Caco-2 (cell line): Measurements from ENCODE around the gene TNPO2. TPM values are rescaled to one million over a fixed set of nuclear protein-coding genes. Genes with fewer than 3 reads are reported as not detected.

Experiments used
- BruUV-seq: library from RNA; stranded (reverse); fragments of 400-500 nt; replicated peaks from 2 replicates; lab custom pipeline; 2021; lab: Mats Ljungman, UMichigan
- CTCF ChIA-PET: fragments of 300-600 bp; sonication (Branson Sonifier 250); formaldehyde crosslinking; loops from one replicate; lab custom pipeline; 2022; ENCODE audit warnings: antibody characterized with exemption; lab: Charles Lee
- POLR2A ChIA-PET: fragments of 300-600 bp; sonication (Branson Sonifier 250); formaldehyde crosslinking; loops from one replicate; lab custom pipeline; 2022; ENCODE audit warnings: antibody characterized with exemption; lab: Charles Lee
- DNase-seq, 2 experiments: peaks; one replicate each; pipeline versions ENCODE4 v3.0.0 to v3.0.0-alpha.2; 2020 to 2022
- H3K27me3 ChIP-seq: replicated peaks from 2 replicates; pipeline ENCODE4 v1.6.0; 2011; ENCODE audit warnings: low read length; ENCODE audit not compliant: control insufficient read depth, insufficient read depth
- H3K36me3 ChIP-seq: 2 replicates; pipeline ENCODE4 v1.5.1; 2011; ENCODE audit warnings: low read length; ENCODE audit not compliant: control insufficient read depth, insufficient read depth
- H3K4me1 ChIP-seq: fragments of 250-450 bp; sonication (Bioruptor Pico); 2 replicates; pipeline ENCODE4 v1.5.1; 2020; ENCODE audit warnings: mild to moderate bottlenecking
- H3K4me3 ChIP-seq: 2 replicates; pipeline ENCODE4 v1.5.1; 2011; ENCODE audit warnings: low read depth, mild to moderate bottlenecking, control low read depth, low read length
- H3K9me3 ChIP-seq: fragments of 250-450 bp; sonication (Bioruptor Pico); 2 replicates; pipeline ENCODE4 v1.5.1; 2020; ENCODE audit warnings: mild to moderate bottlenecking, moderate library complexity
- H3K27ac Mint-ChIP-seq: one replicate; pipeline ENCODE4 v1.8.0; 2022; ENCODE audit warnings: mixed read lengths; ENCODE audit not compliant: unreplicated experiment
- H3K27me3 Mint-ChIP-seq: one replicate; pipeline ENCODE4 v1.8.0; 2022; ENCODE audit warnings: mixed read lengths; ENCODE audit not compliant: insufficient read depth, unreplicated experiment
- H3K36me3 Mint-ChIP-seq: one replicate; pipeline ENCODE4 v1.8.0; 2022; ENCODE audit warnings: mild to moderate bottlenecking, mixed read lengths; ENCODE audit not compliant: insufficient read depth, unreplicated experiment
- H3K4me1 Mint-ChIP-seq: one replicate; pipeline ENCODE4 v1.8.0; 2022; ENCODE audit warnings: low read depth, mixed read lengths; ENCODE audit not compliant: unreplicated experiment
- H3K4me3 Mint-ChIP-seq: one replicate; pipeline ENCODE4 v1.8.0; 2022; ENCODE audit warnings: mild to moderate bottlenecking, moderate library complexity, mixed read lengths; ENCODE audit not compliant: unreplicated experiment
- H3K9me3 Mint-ChIP-seq: one replicate; pipeline ENCODE4 v1.8.0; 2022; ENCODE audit warnings: mixed read lengths; ENCODE audit not compliant: unreplicated experiment
- intact Hi-C: fragments of 100-400 bp; cut with micrococcal nuclease; formaldehyde crosslinking; loops from one replicate; pipeline ENCODE4 v1.10.0; 2022; ENCODE audit not compliant: unreplicated experiment
- total RNA-seq: library from RNA; stranded (reverse); gene quantifications from 2 replicates; pipeline ENCODE4 v1.2.3, GENCODE V29; 2022
- TF ChIP-seq, protein P1 (sequence below), 2 experiments: fragments of 200-600 bp in 1 of 2; IDR thresholded peaks; 1 replicate in 1 of 2; 2 replicates in 1 of 2; pipeline versions ENCODE4 v1.5.1 to v1.8.0; 2011 to 2022; ENCODE audit warnings: antibody characterized with exemption in 1 of 2, control low read depth in 1 of 2, inconsistent platforms in 1 of 2, low read depth in 1 of 2, low read length in 1 of 2, mild to moderate bottlenecking in 1 of 2, moderate library complexity in 1 of 2; ENCODE audit not compliant: insufficient read depth in 1 of 2, severe bottlenecking in 1 of 2, unreplicated experiment in 1 of 2

Gene TNPO2
- total RNA-seq, 1 experiment from 2014 or later, result 87.8 TPM

DNA sequence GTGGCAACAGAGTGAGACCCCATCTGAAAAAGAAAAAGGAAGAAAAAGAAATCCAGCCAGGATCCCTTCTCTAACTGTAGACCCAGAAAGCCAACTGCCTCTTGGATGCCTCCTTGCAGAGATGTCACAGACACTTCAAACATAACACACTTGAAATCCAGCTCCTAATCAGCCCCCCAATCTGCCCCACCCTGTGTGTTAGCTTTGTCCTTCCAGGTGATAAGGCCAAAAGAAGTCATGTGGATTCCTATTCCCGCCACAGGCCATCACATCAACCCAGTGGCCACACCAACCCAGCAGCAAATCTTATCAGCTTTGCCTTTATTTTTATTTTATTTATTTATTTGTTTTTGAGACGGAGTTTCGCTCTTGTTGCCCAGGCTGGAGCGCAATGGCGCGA, 36.0 kb upstream of the TNPO2 start:
- TF ChIP-seq, protein P1, sequence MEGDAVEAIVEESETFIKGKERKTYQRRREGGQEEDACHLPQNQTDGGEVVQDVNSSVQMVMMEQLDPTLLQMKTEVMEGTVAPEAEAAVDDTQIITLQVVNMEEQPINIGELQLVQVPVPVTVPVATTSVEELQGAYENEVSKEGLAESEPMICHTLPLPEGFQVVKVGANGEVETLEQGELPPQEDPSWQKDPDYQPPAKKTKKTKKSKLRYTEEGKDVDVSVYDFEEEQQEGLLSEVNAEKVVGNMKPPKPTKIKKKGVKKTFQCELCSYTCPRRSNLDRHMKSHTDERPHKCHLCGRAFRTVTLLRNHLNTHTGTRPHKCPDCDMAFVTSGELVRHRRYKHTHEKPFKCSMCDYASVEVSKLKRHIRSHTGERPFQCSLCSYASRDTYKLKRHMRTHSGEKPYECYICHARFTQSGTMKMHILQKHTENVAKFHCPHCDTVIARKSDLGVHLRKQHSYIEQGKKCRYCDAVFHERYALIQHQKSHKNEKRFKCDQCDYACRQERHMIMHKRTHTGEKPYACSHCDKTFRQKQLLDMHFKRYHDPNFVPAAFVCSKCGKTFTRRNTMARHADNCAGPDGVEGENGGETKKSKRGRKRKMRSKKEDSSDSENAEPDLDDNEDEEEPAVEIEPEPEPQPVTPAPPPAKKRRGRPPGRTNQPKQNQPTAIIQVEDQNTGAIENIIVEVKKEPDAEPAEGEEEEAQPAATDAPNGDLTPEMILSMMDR (IDR thresholded peaks at IDR 0.05; ENCODE audit: insufficient read depth in 1 of 2, low read depth in 1 of 2, low read length in 1 of 2, severe bottlenecking in 1 of 2, unreplicated experiment in 1 of 2), result no peak
- H3K27me3 Mint-ChIP-seq, result no peaks in the 10 kb centered on the region
- ChIA-PET POLR2A (no interaction called here), CTCF (interaction anchor here (0.6 to 1.8 kb wide), 7 partner anchors 12 to 131 kb away, joined by 3 to 15 read pairs (median 6); partner anchors contain the start of genes GCDH, GET3, JUNB and TRIR)
- no peaks in the 10 kb centered on the region for H3K9me3 Mint-ChIP-seq
- DNase-seq, result no peak
- no peaks in the 10 kb centered on the region; the same call in 1 of the 2 replicates for H3K4me1 ChIP-seq
- no peaks in the 10 kb centered on the region for H3K4me1 Mint-ChIP-seq
- peaks cover 18% of the 10 kb centered on the region for H3K36me3 Mint-ChIP-seq
- H3K9me3 ChIP-seq, result no peaks in the 10 kb centered on the region
- intact Hi-C loops, result loop anchor here (1.0 to 5.0 kb wide), 3 partner anchors 37 to 88 kb away; no protein-coding TSS in a partner anchor
- H3K4me3 Mint-ChIP-seq, result no peak overlapping the region
- no peak overlapping the region for H3K27ac Mint-ChIP-seq
- no TSS peak for BruUV-seq
- no peaks in the 10 kb centered on the region for H3K27me3 ChIP-seq
- H3K4me3 ChIP-seq, result no peak overlapping the region
- peaks cover 2% of the 10 kb centered on the region; the same call in 1 of the 2 replicates for H3K36me3 ChIP-seq

DNA sequence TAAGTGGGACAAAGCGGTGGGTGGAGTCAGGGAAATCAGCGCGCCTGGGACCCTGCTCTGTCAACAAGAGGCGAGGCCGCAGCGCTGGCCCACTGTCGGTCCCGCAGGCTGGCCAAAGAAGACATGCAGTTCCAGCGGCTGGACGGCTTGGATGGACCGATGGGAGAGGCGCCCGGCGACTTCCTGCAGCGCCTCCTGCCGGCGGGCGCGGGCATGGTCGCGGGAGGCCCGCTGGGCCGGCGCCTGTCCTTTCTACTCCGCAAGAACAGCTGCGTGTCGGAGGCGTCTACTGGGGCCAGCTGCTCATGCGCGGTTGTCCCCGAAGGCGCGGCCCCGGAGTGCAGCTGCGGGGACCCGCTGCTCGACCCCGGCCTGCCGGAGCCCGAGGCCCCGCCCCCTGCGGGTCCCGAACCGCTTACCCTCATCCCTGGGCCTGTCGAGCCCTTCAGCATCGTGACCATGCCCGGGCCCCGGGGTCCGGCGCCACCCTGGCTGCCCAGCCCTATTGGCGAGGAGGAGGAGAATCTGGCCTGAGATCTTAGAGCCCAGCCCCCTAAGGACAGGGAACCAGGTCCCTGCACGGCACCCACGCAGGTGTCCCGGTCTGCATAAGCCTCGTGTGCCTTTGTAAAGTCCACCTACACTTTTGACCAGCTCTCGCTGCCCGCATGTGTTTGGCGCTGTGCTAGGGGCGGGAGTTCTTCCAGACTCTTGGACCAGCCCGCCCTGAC, 34.0 kb upstream of the TNPO2 start:
- Histone ChIP-seq H3K4me3 (peak overlapping the region; percentile 4; the same call in 1 of the 2 replicates), H3K27me3 (no peaks in the 10 kb centered on the region), H3K9me3 (no peaks in the 10 kb centered on the region), H3K36me3 (no peaks in the 10 kb centered on the region), H3K4me1 (no peaks in the 10 kb centered on the region; the same call in 1 of the 2 replicates)
- Mint-ChIP-seq H3K4me1 (no peaks in the 10 kb centered on the region), H3K27ac (no peak overlapping the region), H3K9me3 (no peaks in the 10 kb centered on the region), H3K4me3 (peak overlapping the region; percentile 49), H3K27me3 (peaks cover 7% of the 10 kb centered on the region), H3K36me3 (peaks cover 13% of the 10 kb centered on the region)
- peak; percentile 59 to 79 for DNase-seq
- TF ChIP-seq, protein P1 (IDR thresholded peaks at IDR 0.05; ENCODE audit: insufficient read depth in 1 of 2, low read depth in 1 of 2, low read length in 1 of 2, severe bottlenecking in 1 of 2, unreplicated experiment in 1 of 2), result peak; percentile 74 to 80
- CTCF ChIA-PET, result interaction anchor here (0.6 to 1.4 kb wide), 8 partner anchors 11 to 1627 kb away, joined by 3 to 7 read pairs (median 4); partner anchors contain the start of gene GET3
- intact Hi-C loops, result no loop called here
- POLR2A ChIA-PET, result no interaction called here
- no TSS peak for BruUV-seq

DNA sequence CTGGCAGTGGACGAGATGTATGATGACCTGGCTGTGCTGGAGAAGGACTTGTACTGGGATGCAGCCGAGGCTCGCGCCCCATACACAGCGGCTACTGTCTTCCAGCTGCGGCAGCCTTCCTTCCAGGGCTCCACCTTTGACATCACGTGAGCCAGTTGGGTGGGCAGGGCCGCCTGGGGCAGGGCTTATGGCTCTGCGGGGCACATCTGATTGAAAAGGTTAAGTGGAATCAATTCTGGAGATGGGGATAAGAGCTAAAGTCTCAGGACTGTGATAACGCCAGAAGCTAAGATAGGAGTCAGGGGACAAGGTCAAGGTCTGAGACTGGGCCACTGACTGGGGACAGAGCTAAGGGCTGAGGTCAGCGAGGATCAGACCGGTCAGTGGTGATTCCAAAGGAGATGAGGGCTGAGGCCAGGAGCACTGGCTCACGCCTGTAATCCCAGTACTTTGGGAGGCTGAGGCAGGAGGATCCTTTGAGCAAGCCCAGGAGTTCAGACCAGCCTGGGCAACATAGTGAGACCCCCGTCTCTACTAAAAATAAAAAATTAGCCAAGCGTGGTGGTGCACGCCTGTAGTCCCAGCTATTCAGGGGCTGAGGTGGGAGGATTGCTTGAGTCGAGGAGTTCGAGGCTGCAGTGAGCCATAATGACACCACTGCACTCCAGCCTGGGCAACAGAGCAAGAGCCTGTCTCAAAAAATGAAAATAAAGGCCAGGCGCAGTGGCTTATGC, 32.6 kb upstream of the TNPO2 start:
- no peaks in the 10 kb centered on the region for H3K36me3 ChIP-seq
- TF ChIP-seq, protein P1 (IDR thresholded peaks at IDR 0.05; ENCODE audit: insufficient read depth in 1 of 2, low read depth in 1 of 2, low read length in 1 of 2, severe bottlenecking in 1 of 2, unreplicated experiment in 1 of 2), result no peak
- H3K4me1 ChIP-seq, result peaks cover 5% of the 10 kb centered on the region; the same call in 1 of the 2 replicates
- H3K9me3 ChIP-seq, result no peaks in the 10 kb centered on the region
- POLR2A ChIA-PET, result no interaction called here
- no peaks in the 10 kb centered on the region for H3K9me3 Mint-ChIP-seq
- H3K27me3 ChIP-seq, result no peaks in the 10 kb centered on the region
- H3K4me3 ChIP-seq, result no peak overlapping the region
- no TSS peak for BruUV-seq
- intact Hi-C loops, result no loop called here
- H3K4me3 Mint-ChIP-seq, result no peak overlapping the region
- no peak for DNase-seq
- peaks cover 13% of the 10 kb centered on the region for H3K36me3 Mint-ChIP-seq
- H3K4me1 Mint-ChIP-seq, result no peaks in the 10 kb centered on the region
- peaks cover 9% of the 10 kb centered on the region for H3K27me3 Mint-ChIP-seq
- CTCF ChIA-PET, result no interaction called here
- H3K27ac Mint-ChIP-seq, result no peak overlapping the region
